Right lobe of liver (tissue), 4 donors: ENCODE results near the gene PTPRN2.

ENCODE experiments used
- POLR2A ChIP-seq: fragments of 450-650 bp; IDR thresholded peaks from one replicate; pipeline ENCODE4 v1.6.1; 2017; ENCODE audit warnings: antibody characterized with exemption, mild to moderate bottlenecking
- TF ChIP-seq, protein P1 (sequence below), 4 donors: fragments of 200-600 bp in 3 of 4; fragments of 450-650 bp in 1 of 4; IDR thresholded peaks; one replicate each; pipeline versions ENCODE4 v1.5.1 to v1.8.0; 2016 to 2022; ENCODE audit warnings: antibody characterized with exemption in 4 of 4, mild to moderate bottlenecking in 2 of 4
- donor health status: DM: no; HTN: no; CAD: no.
- donor health status: DM: no; HTN: no; CAD: no.
- donor health status: DM: no; HTN: yes; CAD: no.

DNA sequence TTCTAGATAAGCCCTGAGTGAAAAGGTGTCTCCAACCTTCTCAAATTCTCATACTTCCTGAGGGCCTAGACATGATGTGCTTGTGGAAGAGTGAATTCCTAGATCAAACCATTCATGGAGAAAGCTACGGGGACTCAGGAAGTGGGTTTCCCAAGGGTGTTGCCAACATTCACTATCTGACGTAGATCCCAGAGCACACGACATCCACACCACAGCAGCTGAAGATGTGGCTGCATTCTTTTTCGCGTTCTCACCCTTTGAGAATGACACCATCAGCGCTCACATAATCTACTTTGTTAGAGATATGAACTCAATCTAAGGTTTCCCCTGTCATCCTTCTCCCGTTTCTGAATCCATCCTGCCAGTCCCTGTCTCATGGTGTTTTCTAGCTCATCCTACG, 960.0 kb downstream of the PTPRN2 start:
- TF ChIP-seq, protein P1, sequence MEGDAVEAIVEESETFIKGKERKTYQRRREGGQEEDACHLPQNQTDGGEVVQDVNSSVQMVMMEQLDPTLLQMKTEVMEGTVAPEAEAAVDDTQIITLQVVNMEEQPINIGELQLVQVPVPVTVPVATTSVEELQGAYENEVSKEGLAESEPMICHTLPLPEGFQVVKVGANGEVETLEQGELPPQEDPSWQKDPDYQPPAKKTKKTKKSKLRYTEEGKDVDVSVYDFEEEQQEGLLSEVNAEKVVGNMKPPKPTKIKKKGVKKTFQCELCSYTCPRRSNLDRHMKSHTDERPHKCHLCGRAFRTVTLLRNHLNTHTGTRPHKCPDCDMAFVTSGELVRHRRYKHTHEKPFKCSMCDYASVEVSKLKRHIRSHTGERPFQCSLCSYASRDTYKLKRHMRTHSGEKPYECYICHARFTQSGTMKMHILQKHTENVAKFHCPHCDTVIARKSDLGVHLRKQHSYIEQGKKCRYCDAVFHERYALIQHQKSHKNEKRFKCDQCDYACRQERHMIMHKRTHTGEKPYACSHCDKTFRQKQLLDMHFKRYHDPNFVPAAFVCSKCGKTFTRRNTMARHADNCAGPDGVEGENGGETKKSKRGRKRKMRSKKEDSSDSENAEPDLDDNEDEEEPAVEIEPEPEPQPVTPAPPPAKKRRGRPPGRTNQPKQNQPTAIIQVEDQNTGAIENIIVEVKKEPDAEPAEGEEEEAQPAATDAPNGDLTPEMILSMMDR (IDR thresholded peaks at IDR 0.05) = no peak
- TF ChIP-seq POLR2A = no peak
